Fibroblast of gingiva (primary cell): ENCODE results near the gene OR6K2.

Source experiments
- DNase-seq: peaks from one replicate; pipeline ENCODE4 v3.0.0-alpha.2; 2011; ENCODE audit warnings: low read depth

The OR6K2 gene

GRCh38 chr1:158685085-158685484 lies 15.4 kb downstream of the OR6K2 start:
- no peak for DNase-seq

GRCh38 chr1:158681606-158682005 lies 18.8 kb downstream of the OR6K2 start:
- no peak for DNase-seq

- no peak for DNase-seq
These were observed 21.2 kb downstream of the OR6K2 start for GRCh38 chr1:158679289-158679688.

- DNase-seq: no peak
These were observed 24.7 kb downstream of the OR6K2 start for GRCh38 chr1:158675563-158676323.

- DNase-seq: no peak
These were observed 26.1 kb downstream of the OR6K2 start for GRCh38 chr1:158674302-158674701.

GRCh38 chr1:158666037-158666436 lies 34.4 kb downstream of the OR6K2 start:
- DNase-seq: no peak

- DNase-seq: no peak
These were observed 45.9 kb downstream of the OR6K2 start for GRCh38 chr1:158654571-158654970.

GRCh38 chr1:158654086-158654485 lies 46.4 kb downstream of the OR6K2 start:
- DNase-seq: no peak

GRCh38 chr1:158652721-158653334 lies 47.6 kb downstream of the OR6K2 start:
- no peak for DNase-seq
